Left lobe of liver (tissue), 2 donors: ENCODE results near the gene CHRM2. TPM values are rescaled to one million over a fixed set of nuclear protein-coding genes. Genes with fewer than 3 reads are reported as not detected.

Experiments used
- ATAC-seq: fragments of 200-7000 bp; cut with Tn5 transposase; one replicate; pipeline ENCODE4 v1.9.1; 2020; ENCODE audit warnings: mild to moderate bottlenecking, moderate library complexity
- DNase-seq: peaks from one replicate; pipeline ENCODE4 v3.0.0-alpha.2; 2020; ENCODE audit warnings: low spot score
- total RNA-seq: library from RNA; stranded (reverse); gene quantifications from one replicate; pipeline ENCODE4 v1.2.1, GENCODE V29; 2021
- donor health status: DM: no; HTN: no; CAD: no; lungs with moderate emphysema.
- donor health status: DM: no; HTN: yes; CAD: no.

CHRM2 gene
- total RNA-seq, 1 donor from 2014 or later, result 0.96 TPM

GRCh38 chr7:136891850-136892249, 23.4 kb downstream of the CHRM2 start:
- DNase-seq, result no peak
- ATAC-seq, result no peak

DNA sequence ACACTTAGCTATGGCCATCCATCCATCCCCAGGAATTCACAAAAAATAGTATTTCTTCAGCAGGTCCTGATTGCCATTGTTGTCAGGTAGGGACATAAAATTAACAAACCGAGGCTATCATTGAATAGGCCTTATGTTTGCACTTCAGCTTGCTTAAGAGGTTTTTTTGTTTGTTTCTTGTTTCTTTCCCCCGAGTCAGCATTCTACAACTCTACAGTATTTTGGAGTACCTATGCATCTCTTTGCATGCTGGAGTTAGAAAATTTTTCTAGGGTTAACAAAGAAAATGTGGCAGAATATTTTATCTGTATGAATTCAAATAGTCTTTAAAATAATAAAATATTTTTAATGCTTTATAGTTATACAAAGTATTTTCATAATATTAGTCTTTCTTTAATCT, 26.3 kb downstream of the CHRM2 start:
- no peak for DNase-seq
- ATAC-seq, result no peak

GRCh38 chr7:136897676-136898075, 29.2 kb downstream of the CHRM2 start:
- DNase-seq, result no peak
- no peak for ATAC-seq

- ATAC-seq, result no peak
- DNase-seq, result no peak
These were observed 31.6 kb downstream of the CHRM2 start for GRCh38 chr7:136900005-136900404.

DNA sequence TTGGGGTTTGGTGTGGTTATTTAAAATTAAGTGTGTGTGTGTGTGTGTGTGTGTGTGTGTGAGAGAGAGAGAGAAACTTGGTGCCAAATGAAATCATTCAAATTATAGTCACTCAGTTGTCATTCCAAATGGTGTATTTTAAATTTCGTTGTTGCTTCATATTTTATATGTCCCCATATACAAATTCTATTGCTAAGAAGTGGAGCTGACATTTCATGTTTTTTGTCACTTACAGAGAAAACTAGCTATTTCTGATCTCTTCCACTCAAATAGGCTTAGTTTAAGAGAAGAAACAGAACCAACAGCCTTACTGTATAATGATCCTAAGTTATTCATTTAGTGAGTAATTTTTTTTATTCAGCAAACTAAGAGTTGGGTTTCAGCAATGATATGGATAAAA, 42.3 kb downstream of the CHRM2 start:
- ATAC-seq (no peak), DNase-seq (no peak)

- DNase-seq, result no peak
- ATAC-seq, result no peak
These were observed 42.9 kb downstream of the CHRM2 start for GRCh38 chr7:136911344-136911743.

DNA sequence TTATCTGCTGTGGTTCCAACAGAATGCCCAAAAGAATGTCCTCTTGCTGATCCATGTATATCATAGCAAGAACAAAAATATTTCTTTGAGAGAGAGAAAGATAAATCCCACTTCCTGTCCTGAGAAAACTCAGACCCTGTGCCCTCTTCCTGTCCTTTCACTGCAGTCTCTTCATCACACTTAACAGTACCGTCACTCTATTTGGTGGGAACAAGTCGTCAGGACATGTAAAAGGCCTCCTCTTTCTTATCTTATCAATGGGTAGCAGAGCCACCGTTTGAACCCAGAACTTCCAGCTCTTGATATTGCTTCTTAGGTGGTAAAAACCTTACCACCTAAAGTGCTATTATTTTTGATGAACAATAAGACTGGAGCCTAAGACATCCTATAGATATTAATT, 43.9 kb downstream of the CHRM2 start:
- DNase-seq, result no peak
- ATAC-seq, result no peak

DNA sequence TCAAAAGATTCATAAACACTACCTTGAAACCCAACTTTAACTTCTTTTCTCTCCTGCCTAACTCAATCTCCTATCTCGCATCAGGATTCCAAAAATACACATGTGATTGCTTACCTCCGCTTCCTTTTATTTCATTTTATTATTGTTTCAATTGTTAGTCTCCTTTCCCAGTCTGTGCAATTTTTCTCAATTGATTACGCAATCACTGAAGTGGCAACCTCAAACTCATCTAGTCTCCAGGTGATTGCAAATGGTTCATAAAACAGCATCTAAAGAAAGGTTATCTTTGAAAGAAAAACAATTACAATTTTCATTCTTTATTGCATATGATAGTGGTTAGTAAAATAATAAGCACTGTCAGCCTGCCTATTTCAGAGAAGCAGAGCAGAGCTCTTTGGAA, 45.6 kb downstream of the CHRM2 start:
- DNase-seq, result no peak
- no peak for ATAC-seq

GRCh38 chr7:136919820-136920219, 51.4 kb downstream of the CHRM2 start:
- no peak for ATAC-seq

GRCh38 chr7:136923111-136923667, 54.7 kb downstream of the CHRM2 start:
- DNase-seq, result no peak
- ATAC-seq, result no peak

More at GRCh38 chr7:136919820-136920219, 51.4 kb downstream of the CHRM2 start:
- no peak for DNase-seq

DNA sequence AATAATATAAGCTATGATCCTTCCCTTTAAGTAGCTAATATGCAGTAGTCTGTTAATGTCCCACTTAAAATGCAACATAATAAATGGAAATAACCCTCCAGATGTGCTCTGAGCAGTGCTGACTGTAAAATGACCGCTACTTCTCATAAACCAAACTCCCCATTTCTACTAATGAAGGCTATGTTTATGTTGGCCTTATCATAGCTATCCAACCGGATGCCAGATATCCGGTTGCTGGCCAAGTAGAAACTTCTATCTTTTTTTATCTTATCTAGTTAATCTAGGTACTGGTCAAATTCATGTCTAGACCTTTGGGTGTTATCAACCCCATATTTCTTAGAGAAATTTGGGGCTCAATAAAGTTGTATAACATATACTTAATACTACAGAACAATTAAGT, 56.6 kb downstream of the CHRM2 start:
- ATAC-seq (no peak), DNase-seq (no peak)

DNA sequence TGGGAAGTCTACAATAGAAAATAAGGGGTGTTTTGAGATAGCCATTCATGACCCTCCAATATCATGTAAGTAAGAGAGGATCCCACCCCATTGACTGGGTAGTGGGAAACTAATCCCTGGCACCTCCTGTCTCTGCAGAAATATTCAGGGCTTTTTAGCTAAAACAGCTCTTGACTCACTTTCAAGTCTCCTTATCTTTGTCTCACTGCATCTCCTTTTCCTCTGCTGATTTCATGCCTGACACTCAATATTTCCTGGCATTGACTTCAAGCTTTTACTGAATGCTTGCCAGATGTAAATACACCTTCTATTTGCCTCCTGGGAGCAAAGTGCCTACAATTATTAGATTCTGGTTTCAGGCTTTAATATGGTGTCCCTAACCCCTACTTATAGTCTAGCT, 57.1 kb downstream of the CHRM2 start:
- no peak for ATAC-seq

GRCh38 chr7:136931169-136931867, 62.9 kb downstream of the CHRM2 start:
- DNase-seq (no peak), ATAC-seq (no peak)

More for the DNA sequence above, 57.1 kb downstream of the CHRM2 start:
- no peak for DNase-seq

GRCh38 chr7:136937436-136937835, 69.0 kb downstream of the CHRM2 start:
- no peak for DNase-seq
- no peak for ATAC-seq

DNA sequence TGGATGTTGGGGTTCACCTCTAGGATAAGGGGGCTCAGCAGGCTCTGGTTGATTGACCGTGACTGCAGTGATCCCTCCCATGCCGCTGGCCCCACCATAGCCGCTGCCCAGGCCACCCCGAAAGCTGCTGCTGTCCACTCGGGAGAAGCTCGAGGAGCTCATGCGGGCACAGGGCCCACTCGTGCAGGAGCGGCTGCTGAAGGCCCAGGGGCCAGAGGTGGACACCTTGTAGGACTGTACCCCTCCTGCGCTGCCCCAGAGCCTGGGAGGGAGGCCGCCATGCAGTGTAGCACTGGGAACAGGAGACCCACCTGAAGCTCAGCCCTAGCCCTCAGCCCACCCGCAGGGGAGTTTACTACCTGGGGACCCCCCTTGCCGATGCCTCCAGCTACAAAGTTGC, 70.0 kb downstream of the CHRM2 start:
- ATAC-seq (no peak), DNase-seq (no peak)

DNA sequence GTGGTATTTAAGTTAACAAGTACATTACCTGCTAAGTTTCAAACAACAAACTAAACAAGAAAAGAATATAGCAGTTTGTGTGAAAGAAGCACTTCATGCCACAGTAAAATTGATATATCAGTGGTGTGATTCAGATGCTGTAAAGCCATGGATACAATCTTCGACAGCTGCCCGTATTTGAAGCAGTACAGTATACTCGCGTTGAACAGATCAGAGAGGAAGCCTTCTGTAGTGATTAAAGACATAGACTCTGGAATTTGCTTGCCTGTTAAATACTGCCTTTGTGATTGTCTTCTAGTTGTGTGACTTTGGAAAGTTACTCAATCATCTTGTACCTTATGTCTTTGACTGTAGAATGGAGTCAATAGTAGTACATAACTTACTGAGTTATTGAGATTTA, 71.7 kb downstream of the CHRM2 start:
- ATAC-seq (no peak), DNase-seq (no peak)

DNA sequence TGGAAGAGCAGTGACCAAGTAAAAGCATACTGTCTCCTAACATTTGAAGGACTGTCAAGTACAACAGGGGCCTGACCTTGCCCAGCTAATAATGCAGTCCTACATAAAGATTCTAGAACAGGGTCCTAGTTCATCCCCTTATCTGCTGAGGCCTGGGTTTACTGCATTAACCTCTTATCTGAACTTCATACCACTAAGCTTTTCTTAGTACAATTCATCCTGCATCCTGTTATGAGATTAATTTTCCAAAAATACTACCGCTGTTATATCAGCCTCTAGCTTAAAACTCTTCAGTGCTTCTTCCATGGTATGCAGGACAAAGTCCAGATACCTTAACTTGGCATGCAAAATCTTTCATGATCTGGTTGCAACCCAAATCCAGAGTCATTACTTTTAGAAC, 72.5 kb downstream of the CHRM2 start:
- DNase-seq, result no peak
- ATAC-seq, result no peak

DNA sequence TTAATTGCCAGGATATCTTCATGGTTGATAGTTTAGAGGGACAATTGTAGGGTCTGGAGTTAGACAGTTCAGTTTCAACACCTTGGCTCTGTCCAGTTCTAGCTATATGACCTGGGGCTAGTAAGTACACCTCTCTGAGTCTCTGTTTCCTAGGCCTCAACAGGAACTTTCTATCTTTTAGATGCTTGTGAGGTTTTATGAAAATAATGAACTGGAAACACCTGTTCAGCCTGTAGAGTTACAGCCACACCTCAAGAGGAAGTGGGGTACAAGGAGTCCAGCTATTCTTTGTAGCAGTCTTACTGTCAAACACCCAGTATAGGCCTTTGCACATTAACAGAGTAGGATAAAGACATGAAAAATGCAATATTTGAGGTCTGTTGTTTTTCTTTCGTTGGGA, 73.4 kb downstream of the CHRM2 start:
- ATAC-seq (no peak), DNase-seq (no peak)

DNA sequence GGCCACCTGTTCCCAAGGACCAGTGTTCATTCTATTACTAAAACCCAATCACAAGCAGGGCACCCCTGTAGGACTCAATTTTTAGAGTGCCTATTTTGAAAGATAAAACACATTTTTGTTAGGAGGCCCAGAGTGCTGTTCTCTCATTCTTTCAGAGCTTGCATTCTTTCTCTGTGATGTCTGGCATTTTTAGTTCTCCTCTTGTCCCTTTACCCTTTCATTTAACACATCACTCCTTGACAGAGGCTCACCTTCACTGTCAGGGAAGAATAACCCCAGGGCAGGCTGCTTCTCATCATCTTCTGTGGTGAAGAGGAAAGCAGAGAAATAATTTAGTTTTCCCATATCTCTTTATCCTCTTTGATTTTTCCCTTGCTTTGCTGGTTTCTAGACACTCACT, 73.9 kb downstream of the CHRM2 start:
- no peak for ATAC-seq
- DNase-seq, result no peak

DNA sequence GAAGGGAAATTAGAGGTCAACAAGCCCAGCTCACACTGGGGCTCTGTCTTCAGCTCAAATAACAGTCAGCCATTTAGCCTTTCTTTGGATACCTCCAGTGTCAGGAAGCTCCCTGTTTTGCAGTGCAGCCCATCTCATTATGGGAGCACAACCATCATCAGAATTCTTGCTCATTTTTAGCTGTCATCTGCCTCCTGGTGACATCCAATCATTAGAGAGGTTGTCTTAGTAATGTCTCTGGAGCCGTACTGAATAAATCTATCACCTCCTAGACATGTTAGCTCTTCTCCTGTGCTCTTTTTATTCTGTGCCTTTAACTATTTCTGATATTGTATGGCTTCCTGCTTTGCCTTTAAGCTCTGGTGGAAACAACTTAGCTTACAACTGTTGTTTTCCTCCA, 74.5 kb downstream of the CHRM2 start:
- DNase-seq, result no peak

DNA sequence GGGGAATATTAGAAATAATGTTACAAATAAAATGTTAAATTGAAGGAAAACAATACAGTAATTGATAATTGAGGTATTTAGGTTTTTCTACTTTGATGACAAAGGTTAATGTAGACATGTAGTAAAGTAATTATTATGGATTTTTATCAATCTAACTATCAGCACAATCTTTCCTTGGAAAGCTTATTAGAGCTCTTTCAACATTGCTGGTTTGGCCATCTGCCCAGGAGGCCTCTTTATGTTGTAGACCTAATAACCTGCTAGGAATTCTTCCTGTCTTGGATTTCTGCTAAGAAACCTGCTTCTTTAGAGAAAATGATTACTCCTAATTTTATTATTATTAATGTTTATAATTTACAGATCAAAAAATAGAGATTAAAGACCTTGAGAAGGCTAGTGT, 78.9 kb downstream of the CHRM2 start:
- no peak for DNase-seq
- ATAC-seq, result no peak

More for the DNA sequence above, 74.5 kb downstream of the CHRM2 start:
- no peak for ATAC-seq

- no peak for DNase-seq
- no peak for ATAC-seq
These were observed 81.9 kb downstream of the CHRM2 start for GRCh38 chr7:136950331-136950730.

- no peak for DNase-seq
- no peak for ATAC-seq
These were observed 84.9 kb downstream of the CHRM2 start for GRCh38 chr7:136953386-136953785.
